OCI-LY1 (cell line): ENCODE data around the gene FAM89A.

Source experiments
- H2AFZ ChIP-seq: fragments of 200-600 bp; sonication (generic), shearing (Covaris generic); 2 replicates; pipeline ENCODE4 v1.6.0; 2014; ENCODE audit warnings: antibody characterized with exemption, mild to moderate bottlenecking, low read length
- H3F3A ChIP-seq: fragments of 200-600 bp; sonication (generic), shearing (Covaris generic); 2 replicates; pipeline ENCODE4 v1.6.0; 2014; ENCODE audit warnings: mild to moderate bottlenecking, antibody characterized with exemption, low read length, moderate library complexity; ENCODE audit not compliant: insufficient read depth
- H3K27ac ChIP-seq: fragments of 200-600 bp; sonication (generic); 2 replicates; pipeline ENCODE4 v1.5.1; 2014; ENCODE audit warnings: low read length, mixed run types, mild to moderate bottlenecking, low read depth; ENCODE audit not compliant: poor library complexity, severe bottlenecking
- H3K27me3 ChIP-seq: fragments of 200-600 bp; sonication (generic); 2 replicates; pipeline ENCODE4 v1.6.0; 2014; ENCODE audit warnings: antibody characterized with exemption, mild to moderate bottlenecking, low read length, moderate library complexity; ENCODE audit not compliant: insufficient read depth
- H3K36me3 ChIP-seq: fragments of 200-600 bp; sonication (generic); 2 replicates; pipeline ENCODE4 v1.6.1; 2014; ENCODE audit warnings: mild to moderate bottlenecking, antibody characterized with exemption, low read length, moderate library complexity, mixed read lengths; ENCODE audit not compliant: insufficient read depth
- H3K4me1 ChIP-seq: fragments of 200-600 bp; sonication (generic); 2 replicates; pipeline ENCODE4 v1.5.1; 2014; ENCODE audit warnings: mild to moderate bottlenecking, low read length, moderate library complexity; ENCODE audit not compliant: insufficient read depth, severe bottlenecking
- H3K4me2 ChIP-seq: fragments of 200-600 bp; sonication (generic), shearing (Covaris generic); 2 replicates; pipeline ENCODE4 v1.6.1; 2014; ENCODE audit warnings: low read length
- H3K4me3 ChIP-seq: fragments of 200-600 bp; sonication (generic); 2 replicates; pipeline ENCODE4 v1.5.1; 2014; ENCODE audit warnings: low read length, low read depth, mild to moderate bottlenecking, mixed read lengths; ENCODE audit not compliant: poor library complexity, severe bottlenecking
- H3K79me2 ChIP-seq: fragments of 200-600 bp; shearing (Covaris generic); 2 replicates; pipeline ENCODE4 v1.6.1; 2016; ENCODE audit warnings: mixed run types, low read length, mixed read lengths; ENCODE audit not compliant: insufficient read depth
- H3K9ac ChIP-seq: fragments of 200-600 bp; sonication (generic), shearing (Covaris generic); 2 replicates; pipeline ENCODE4 v1.6.1; 2014; ENCODE audit warnings: mild to moderate bottlenecking, low read length, mixed read lengths
- H3K9me2 ChIP-seq: fragments of 200-600 bp; sonication (generic), shearing (Covaris generic); 2 replicates; pipeline ENCODE4 v1.6.1; 2014; ENCODE audit warnings: low read depth, mild to moderate bottlenecking, low read length, mixed read lengths
- H3K9me3 ChIP-seq: fragments of 200-600 bp; shearing (Covaris generic); 2 replicates; pipeline ENCODE4 v1.6.1; 2014; ENCODE audit warnings: low read length, mixed read lengths
- H4K20me1 ChIP-seq: fragments of 200-600 bp; sonication (generic), shearing (Covaris generic); 2 replicates; pipeline ENCODE4 v1.6.0; 2016; ENCODE audit warnings: mild to moderate bottlenecking, low read length; ENCODE audit not compliant: insufficient read depth
- CTCF ChIP-seq: fragments of 200-600 bp; sonication (generic), shearing (Covaris generic); IDR thresholded peaks from 2 replicates; pipeline ENCODE4 v1.5.1; 2017; ENCODE audit warnings: mild to moderate bottlenecking, antibody characterized with exemption, low read length, moderate library complexity, mixed read lengths
- EZH2 ChIP-seq: fragments of 200-600 bp; sonication (generic), shearing (Covaris generic); IDR thresholded peaks from 2 replicates; pipeline ENCODE4 v1.8.0; 2017; ENCODE audit warnings: borderline replicate concordance, mixed run types, mild to moderate bottlenecking, antibody characterized with exemption, low read length, moderate library complexity, mixed read lengths

The FAM89A gene

DNA sequence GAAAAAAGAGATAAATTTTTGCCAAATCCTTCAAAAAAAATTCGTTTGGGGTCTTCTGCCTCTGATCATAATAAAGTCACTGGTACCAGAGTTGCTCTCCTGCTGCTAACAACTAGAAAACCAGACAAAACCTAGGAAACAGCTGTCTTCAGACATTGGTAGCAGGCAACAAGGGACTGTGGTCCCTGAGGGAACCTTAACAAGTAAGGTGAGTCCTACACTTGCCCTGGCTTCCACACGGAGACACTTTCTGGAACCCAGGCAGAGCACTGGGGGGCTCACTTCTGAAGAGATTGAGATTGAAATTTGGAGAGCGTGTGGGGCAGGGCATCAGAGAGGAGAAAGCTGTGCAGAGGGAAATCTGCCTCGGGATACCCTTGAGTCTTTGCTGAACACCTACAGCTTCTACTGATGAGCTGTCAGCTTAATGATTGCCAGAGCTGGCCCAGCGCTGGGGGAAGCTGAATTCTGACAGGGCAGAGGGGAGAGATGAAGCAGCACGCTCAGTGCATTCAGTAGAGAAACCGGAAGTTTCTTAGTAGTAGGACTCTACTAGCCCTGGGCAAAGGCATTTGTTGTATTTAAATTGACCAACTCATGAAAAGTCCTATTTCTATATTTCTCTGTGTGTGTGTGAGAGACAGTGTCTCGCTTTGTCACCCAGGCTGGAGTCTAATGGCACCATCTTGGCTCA lies 18.5 kb upstream of the FAM89A start:
- Histone ChIP-seq H3K9me2 (no peaks in the 10 kb centered on the region), H3K36me3 (no peaks in the 10 kb centered on the region), H3K9ac (no peak overlapping the region), H2AFZ (no peak overlapping the region), H3K79me2 (no peaks in the 10 kb centered on the region), H3K27ac (no peak overlapping the region), H3F3A (no peaks in the 10 kb centered on the region), H3K4me3 (no peak overlapping the region), H3K4me2 (no peak overlapping the region), H3K4me1 (no peaks in the 10 kb centered on the region), H3K9me3 (no peaks in the 10 kb centered on the region), H4K20me1 (no peaks in the 10 kb centered on the region), H3K27me3 (no peaks in the 10 kb centered on the region)
- TF ChIP-seq EZH2 (no peak), CTCF (no peak)

DNA sequence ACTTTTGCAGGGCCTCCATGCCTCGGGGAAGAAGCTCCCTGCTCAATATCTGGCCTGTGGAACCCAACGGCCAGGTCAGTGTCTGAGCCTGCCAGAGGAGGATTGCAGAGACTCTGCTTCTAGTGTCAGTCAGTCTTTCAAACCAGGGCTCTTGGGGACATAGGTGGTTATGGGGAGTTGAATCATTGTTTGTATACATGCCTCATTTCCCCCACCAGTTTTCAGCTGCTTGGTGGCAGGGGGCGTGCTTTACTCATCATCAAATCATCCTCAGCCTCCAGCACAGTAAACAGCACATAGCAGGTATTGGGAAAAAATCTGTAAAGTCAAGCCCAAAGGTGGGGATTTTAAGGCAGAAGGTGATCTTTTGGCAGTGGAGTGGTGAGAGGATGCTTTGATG lies 17.4 kb upstream of the FAM89A start:
- no peaks in the 10 kb centered on the region for H4K20me1 ChIP-seq
- no peaks in the 10 kb centered on the region for H3K36me3 ChIP-seq
- no peaks in the 10 kb centered on the region for H3F3A ChIP-seq
- H3K9me2 ChIP-seq: no peaks in the 10 kb centered on the region
- no peak overlapping the region for H3K4me2 ChIP-seq
- H2AFZ ChIP-seq: no peak overlapping the region
- TF ChIP-seq CTCF (no peak), EZH2 (no peak)
- H3K79me2 ChIP-seq: no peaks in the 10 kb centered on the region
- H3K4me1 ChIP-seq: no peaks in the 10 kb centered on the region
- H3K4me3 ChIP-seq: no peak overlapping the region
- no peaks in the 10 kb centered on the region for H3K9me3 ChIP-seq
- H3K27ac ChIP-seq: no peak overlapping the region
- no peaks in the 10 kb centered on the region for H3K27me3 ChIP-seq
- no peak overlapping the region for H3K9ac ChIP-seq

- H2AFZ ChIP-seq: no peak overlapping the region
- TF ChIP-seq CTCF: no peak
- TF ChIP-seq EZH2: no peak
- no peaks in the 10 kb centered on the region for H3K79me2 ChIP-seq
- no peaks in the 10 kb centered on the region for H4K20me1 ChIP-seq
- H3K4me2 ChIP-seq: no peak overlapping the region
- no peaks in the 10 kb centered on the region for H3K9me3 ChIP-seq
- no peak overlapping the region for H3K4me3 ChIP-seq
- H3K36me3 ChIP-seq: no peaks in the 10 kb centered on the region
- H3K27me3 ChIP-seq: no peaks in the 10 kb centered on the region
- H3F3A ChIP-seq: no peaks in the 10 kb centered on the region
- H3K9ac ChIP-seq: no peak overlapping the region
- H3K4me1 ChIP-seq: no peaks in the 10 kb centered on the region
- no peaks in the 10 kb centered on the region for H3K9me2 ChIP-seq
- H3K27ac ChIP-seq: no peak overlapping the region
Observed at GRCh38 chr1:231055271-231055670, 15.2 kb upstream of the FAM89A start.
